Peyer's patch (tissue), 4 donors: Measurements from ENCODE around the gene ZNF581.

ENCODE experiments used
- CTCF ChIP-seq, 6 experiments: fragments of 450-650 bp in 4 of 6; fragments of 200-600 bp in 2 of 6; sonication (generic) in 1 of 6; IDR thresholded peaks; one replicate each; pipeline ENCODE4 v1.5.1; 2017 to 2019; ENCODE audit warnings: antibody characterized with exemption in 6 of 6, mild to moderate bottlenecking in 3 of 6, moderate library complexity in 1 of 6
- POLR2A ChIP-seq, 2 donors: fragments of 450-650 bp; IDR thresholded peaks; one replicate each; pipeline ENCODE4 v1.5.1; 2017; ENCODE audit warnings: antibody characterized with exemption in 2 of 2, mild to moderate bottlenecking in 2 of 2, moderate library complexity in 2 of 2

GRCh38 chr19:55650602-55651230 is 7.3 kb downstream of the ZNF581 start:
- TF ChIP-seq CTCF (IDR thresholded peaks at IDR 0.05) (no peak), POLR2A (IDR thresholded peaks at IDR 0.05) (no peak)
